Astrocyte (in vitro differentiated cells and primary cell): ENCODE data around the gene EVI5L.

Experiments
- EZH2 ChIP-seq: IDR thresholded peaks from 2 replicates; pipeline ENCODE4 v1.6.1; 2012; ENCODE audit warnings: mild to moderate bottlenecking, low read length, inconsistent platforms; ENCODE audit not compliant: insufficient read depth
- TF ChIP-seq, protein P1 (sequence below): IDR thresholded peaks from 2 replicates; pipeline ENCODE4 v1.5.1; 2011; ENCODE audit warnings: low read depth, mild to moderate bottlenecking, inconsistent platforms, low read length, moderate library complexity; ENCODE audit not compliant: insufficient read depth

DNA sequence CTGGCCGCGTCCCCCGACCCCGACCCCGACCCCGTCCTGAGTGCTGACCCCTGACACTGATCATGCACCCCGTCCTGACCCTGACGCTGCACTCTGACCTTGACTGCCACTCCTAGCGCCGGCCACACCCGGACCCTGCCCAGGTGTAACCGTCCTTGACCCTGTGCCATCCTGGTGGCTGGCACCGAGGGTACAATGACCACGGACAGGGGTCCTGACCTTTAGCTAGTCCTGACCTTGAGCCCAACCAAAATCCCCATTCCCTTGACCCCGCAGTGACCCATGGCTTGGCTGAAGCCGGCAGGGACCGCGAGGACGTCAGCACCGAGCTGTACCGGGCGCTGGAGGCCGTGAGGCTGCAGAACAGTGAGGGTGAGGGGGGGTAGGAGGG, 41.1 kb upstream of the EVI5L start:
- TF ChIP-seq, protein P1, sequence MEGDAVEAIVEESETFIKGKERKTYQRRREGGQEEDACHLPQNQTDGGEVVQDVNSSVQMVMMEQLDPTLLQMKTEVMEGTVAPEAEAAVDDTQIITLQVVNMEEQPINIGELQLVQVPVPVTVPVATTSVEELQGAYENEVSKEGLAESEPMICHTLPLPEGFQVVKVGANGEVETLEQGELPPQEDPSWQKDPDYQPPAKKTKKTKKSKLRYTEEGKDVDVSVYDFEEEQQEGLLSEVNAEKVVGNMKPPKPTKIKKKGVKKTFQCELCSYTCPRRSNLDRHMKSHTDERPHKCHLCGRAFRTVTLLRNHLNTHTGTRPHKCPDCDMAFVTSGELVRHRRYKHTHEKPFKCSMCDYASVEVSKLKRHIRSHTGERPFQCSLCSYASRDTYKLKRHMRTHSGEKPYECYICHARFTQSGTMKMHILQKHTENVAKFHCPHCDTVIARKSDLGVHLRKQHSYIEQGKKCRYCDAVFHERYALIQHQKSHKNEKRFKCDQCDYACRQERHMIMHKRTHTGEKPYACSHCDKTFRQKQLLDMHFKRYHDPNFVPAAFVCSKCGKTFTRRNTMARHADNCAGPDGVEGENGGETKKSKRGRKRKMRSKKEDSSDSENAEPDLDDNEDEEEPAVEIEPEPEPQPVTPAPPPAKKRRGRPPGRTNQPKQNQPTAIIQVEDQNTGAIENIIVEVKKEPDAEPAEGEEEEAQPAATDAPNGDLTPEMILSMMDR, result no peak
- TF ChIP-seq EZH2, result no peak
